LNCaP clone FGC (cell line): ENCODE data around the gene APRT.

Experiments
- DNase-seq: peaks from one replicate; pipeline ENCODE4 v3.0.0-alpha.2; 2011; ENCODE audit warnings: low read depth
- H3K4me3 ChIP-seq: 2 replicates; pipeline ENCODE4 v1.5.1; 2011; ENCODE audit warnings: mild to moderate bottlenecking, low read depth, low read length, control low read depth
- CTCF ChIP-seq: IDR thresholded peaks from 2 replicates; pipeline ENCODE4 v1.5.1; 2012; ENCODE audit warnings: mild to moderate bottlenecking; ENCODE audit not compliant: control insufficient read depth, insufficient read depth; ENCODE audit errors: extremely low read depth

APRT gene

GRCh38 chr16:88787579-88788314, 24.0 kb downstream of the APRT start:
- H3K4me3 ChIP-seq, result no peak overlapping the region
- no peak for DNase-seq
- TF ChIP-seq CTCF, result no peak

- peak; percentile 88 for TF ChIP-seq CTCF
- DNase-seq, result no peak
- peak within 1 kb of the TSS; percentile 78 for H3K4me3 ChIP-seq
Measured at GRCh38 chr16:88785106-88785924, 26.4 kb downstream of the APRT start, which contains the start of gene PIEZO1. Gene PIEZO1 (minus strand): TSS chr16:88785220. CDS start chr16:88784964, 256 bp downstream.

- no peak for TF ChIP-seq CTCF
- H3K4me3 ChIP-seq, result peak overlapping the region; percentile 78
Measured at GRCh38 chr16:88784856-88785105, 26.9 kb downstream of the APRT start.

GRCh38 chr16:88784074-88784855, 27.5 kb downstream of the APRT start:
- peak; percentile 27; the same call in 1 of the 2 replicates for TF ChIP-seq CTCF
- DNase-seq, result no peak
- peak overlapping the region; percentile 78 for H3K4me3 ChIP-seq

More at GRCh38 chr16:88784856-88785105, 26.9 kb downstream of the APRT start:
- DNase-seq, result no peak

- no peak for TF ChIP-seq CTCF
- DNase-seq, result no peak
- H3K4me3 ChIP-seq, result peak overlapping the region; percentile 78
Measured at GRCh38 chr16:88783391-88784073, 28.2 kb downstream of the APRT start.
